COLO668 (cell line): ENCODE measurements around the gene ZSWIM6.

ENCODE experiments used
- DNase-seq: peaks from one replicate; lab custom pipeline; 2025; ENCODE audit not compliant: unreplicated experiment; lab: John Stamatoyannopoulos, UW

Gene ZSWIM6

GRCh38 chr5:61526207-61526519 is 194.1 kb downstream of the ZSWIM6 start:
- no peak for DNase-seq

DNA sequence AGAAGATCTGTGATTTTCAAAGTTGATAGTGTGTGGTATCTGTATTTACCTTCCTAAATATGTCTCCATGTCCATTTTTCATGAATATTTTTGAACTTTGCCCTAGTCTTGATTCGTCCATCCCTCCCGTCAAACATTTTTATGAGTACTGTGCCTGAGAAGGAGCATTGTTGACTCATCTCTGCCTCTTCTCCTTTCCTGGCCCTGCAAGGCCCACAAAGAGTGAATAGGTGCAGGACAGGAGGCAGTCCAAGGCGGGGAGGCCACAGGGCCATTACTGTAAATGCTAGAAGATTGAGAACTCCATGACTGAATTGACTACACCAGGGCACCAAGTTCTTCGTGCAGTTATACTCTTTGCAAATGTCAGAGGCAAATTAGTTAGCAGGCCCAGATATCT is 200.9 kb downstream of the ZSWIM6 start:
- DNase-seq, result no peak

- no peak for DNase-seq
These were observed 202.6 kb downstream of the ZSWIM6 start for GRCh38 chr5:61534481-61535267.

DNA sequence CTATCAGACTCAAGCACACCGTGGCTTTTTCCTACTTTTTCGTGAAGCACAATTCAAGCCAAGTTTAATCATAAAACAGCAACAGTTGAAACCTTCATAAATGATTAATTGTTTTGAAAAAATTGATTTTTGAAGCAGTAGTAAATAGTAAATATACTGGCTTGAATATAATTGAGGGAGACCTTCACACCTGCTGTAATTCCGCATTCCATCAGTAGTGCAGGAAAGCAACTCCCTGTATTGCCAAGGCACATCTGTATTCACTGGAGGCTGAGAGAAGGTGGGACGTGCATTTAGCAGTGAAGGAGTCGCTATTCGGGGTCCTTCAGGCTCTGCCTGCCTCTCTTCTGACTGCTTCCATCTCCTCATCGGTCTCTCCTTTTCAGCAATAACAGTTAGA is 203.8 kb downstream of the ZSWIM6 start:
- no peak for DNase-seq

DNA sequence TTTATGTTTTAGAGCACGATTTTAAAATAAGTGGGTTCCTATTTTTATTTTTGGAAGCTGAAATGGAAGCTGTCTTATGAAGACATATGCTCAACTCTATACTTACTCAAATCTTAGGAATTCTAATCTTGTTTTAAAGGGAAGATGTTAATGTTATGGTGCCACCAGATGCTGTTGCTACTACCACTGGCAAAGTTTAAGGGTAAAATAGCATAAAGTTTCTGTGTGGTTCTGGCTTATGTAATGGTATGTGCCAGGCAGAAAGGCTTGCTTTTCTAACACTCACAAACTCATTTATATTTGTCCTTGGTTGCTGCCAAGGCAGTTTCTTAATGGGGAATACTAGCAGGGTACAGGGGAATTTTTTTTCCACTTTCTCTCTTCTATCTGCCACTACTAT is 204.9 kb downstream of the ZSWIM6 start:
- no peak for DNase-seq

DNA sequence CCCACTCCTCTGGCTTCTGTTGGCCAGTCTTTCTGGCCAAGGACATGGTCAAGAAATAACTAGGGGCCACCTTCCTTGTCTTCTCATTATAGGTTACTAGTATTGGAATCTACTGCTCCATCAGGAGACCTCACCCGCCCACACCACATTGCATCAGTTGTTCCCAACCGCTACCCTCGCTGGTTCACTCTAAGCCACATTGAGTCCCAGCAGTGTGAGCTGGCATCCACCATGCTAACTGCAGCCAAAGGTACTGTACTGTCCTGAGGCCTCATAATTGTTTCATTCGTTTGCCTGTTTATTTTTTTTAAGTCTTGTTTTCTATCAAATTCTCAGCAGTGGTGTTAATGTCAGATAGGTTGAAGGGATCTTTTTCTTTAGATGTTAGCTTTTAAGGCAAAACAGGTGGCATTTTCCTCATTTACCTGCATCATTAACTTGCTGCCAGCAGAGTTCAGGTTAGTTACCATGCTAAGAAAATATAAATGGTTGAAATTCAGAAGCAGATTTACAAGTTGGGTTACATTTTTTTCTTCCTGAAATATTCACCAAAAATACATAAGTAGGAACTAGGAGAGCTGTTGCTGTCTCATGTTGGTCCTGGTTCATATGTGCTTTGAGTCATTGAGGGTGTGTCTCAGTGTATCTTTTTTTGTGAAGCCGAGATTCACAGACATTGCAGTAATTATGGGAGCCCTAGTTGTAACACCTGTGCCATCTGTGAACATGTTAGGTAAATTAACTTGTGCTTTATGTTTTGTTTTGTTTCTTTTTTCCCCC is 206.9 kb downstream of the ZSWIM6 start:
- no peak for DNase-seq

- no peak for DNase-seq
These were observed 217.5 kb downstream of the ZSWIM6 start for GRCh38 chr5:61549530-61549929.

DNA sequence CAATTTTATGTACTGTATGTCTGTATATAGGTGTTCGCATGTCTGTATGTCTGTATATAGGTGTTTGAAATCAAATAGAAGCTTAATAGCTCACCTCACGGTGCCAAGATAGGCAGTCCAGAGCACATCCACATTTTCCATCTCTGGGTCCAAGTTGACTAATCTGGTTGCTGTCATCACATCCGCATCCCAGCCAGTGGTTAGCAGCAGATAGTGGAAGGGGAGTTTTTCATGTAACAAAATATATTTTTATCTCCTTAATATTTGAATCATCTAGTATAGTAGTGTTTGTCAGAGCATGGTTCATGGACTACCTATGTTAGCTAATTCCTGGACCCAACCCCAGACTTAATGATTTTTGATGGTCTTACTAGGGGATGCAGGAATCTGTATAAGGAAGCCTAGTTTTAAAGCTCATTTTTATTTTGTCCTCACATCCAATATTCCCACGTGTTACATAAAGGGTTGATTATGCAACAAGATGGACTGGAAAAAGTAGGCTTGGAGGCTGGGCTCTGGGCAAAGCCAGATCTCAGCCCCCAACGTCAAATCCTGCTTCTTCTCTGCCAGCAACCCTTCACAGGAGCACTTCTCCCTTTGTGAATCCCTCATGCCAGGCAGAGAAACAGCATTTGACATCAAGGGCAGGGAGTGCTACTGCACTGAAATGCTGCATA is 219.7 kb downstream of the ZSWIM6 start:
- DNase-seq, result no peak

DNA sequence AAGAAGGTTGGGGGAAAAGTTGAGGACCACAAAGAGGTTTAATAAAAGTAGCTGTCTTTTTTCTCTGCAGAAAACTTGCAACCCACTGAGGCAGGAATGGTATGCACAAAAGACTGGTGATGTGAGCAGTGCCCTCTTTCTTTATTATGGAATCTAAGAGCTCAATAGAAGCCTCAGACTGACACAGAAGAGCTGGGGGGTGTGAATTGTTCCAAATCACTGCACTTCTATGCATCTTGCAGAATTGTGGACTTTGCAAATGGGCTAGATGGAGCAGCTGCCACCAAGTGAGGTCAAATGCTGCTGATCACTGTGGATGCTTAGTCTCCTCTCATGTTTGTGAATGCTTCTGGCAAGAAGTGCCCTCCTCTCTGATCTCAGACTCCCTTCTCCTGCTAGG is 227.1 kb downstream of the ZSWIM6 start:
- no peak for DNase-seq

- DNase-seq, result no peak
These were observed 227.7 kb downstream of the ZSWIM6 start for GRCh38 chr5:61559722-61560121.

DNA sequence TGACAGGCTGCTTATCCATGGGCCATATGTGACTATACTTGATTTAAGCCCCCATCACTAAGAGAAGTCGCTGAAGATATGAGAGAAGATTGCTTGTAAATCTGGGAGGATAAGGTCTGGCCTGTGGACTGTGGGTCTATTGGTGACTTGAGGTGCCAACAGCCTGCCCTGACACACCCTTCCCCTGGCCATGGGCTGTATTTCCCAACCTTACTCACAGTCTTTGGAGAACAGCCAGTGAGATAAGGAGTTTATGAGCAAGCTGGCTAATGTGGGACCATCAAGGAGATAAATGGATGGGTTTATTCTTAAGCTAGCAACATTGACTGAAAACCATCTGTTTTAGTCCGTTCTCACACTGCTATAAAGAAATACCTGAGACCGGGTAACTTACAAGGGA is 231.3 kb downstream of the ZSWIM6 start:
- no peak for DNase-seq

DNA sequence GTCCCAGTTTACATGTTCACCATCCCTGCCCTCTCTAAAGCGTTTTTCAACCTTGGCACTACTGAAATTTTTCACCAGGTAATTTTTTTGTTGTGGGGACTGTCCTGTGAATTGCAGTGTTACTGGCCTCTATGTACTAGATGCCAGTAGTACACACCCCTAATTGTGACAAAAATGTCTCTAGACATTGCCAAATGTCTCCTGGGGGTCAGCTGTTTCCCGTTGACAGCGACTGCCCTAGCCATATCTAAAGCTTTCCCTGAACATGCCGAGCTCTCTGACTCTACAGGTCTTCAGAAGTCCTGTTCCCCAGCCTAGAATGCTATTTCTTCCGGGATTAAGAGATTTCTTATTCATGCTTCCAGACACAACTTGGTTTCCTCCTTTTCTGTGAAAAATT is 235.3 kb downstream of the ZSWIM6 start:
- DNase-seq, result no peak

DNA sequence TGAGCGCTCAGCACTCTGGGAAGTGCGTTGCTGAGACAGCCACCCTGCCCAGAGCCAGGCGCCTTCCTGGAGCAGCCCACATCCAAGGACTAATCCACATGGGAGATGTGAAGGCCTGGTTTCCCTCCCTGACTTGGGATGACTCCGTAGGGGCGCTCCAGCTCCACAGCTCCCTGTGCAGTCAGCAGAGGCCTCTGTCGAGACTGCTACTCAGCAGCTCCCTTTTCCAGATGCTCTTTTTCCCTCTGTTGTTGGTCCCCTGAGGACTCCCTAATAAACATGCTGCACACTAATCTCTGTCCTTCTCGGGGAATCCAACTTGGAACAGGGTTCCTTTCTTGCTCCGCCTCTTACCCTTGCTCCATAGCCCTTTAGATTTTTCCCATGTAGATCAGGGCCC is 237.3 kb downstream of the ZSWIM6 start:
- no peak for DNase-seq

DNA sequence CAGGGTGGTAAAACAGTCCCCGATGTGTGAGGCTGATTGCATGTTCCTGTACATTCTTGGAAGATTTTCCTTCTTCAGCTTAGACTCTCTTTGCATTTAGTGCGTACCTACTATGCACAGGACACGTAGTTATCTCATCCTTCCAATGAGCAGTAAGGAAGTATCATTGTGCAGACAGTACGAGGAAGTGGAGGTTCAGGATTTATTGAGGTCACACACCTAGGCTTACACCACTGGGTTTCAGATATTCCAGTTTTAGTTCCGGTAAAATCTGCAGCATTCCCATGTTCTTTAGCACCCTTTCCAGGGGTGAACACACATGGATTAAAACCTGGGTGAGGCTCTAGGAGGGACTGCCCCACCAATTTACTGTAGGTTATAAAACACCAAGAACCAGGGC is 238.7 kb downstream of the ZSWIM6 start:
- no peak for DNase-seq

DNA sequence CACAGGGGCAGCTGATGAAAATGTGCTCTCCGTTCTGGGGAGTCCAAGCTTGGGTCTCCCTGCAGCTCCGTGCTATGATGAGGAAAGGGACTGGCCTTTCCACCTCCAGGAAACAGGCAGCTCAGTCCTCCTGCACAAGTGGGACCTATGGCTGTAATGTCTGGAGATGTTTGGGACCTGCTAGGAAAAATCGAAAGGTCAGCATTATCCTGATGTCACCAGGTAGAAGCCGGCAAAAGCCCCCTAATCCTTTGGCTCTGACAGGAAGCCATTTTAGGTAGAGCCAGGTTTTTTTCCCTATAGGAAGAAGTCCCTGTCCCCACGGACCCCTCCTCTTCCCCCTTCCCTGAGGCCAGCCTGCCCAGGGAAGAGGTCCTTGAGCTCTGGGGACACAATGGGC is 240.9 kb downstream of the ZSWIM6 start:
- no peak for DNase-seq

GRCh38 chr5:61575103-61575502 is 243.0 kb downstream of the ZSWIM6 start:
- DNase-seq, result no peak

GRCh38 chr5:61575581-61575980 is 243.5 kb downstream of the ZSWIM6 start:
- no peak for DNase-seq

DNA sequence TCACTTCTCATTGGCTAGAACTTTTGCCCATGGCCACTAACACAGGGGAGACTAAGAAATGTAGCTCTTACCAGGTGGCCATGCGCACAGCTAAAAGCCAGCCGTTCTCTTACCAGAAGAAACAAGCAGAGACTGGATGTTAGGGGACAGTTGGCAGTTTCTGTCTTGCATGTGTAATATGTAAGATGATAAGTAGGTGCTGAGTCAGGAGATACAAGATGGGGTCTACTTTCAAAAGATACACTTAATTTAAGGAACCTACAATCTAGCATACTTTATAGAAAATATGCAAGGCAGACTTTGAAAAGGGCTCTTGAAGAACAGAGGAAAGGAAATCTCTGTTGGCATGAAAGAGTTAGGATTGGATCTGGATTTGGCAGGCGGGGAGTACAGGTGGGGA is 244.5 kb downstream of the ZSWIM6 start:
- DNase-seq, result no peak

DNA sequence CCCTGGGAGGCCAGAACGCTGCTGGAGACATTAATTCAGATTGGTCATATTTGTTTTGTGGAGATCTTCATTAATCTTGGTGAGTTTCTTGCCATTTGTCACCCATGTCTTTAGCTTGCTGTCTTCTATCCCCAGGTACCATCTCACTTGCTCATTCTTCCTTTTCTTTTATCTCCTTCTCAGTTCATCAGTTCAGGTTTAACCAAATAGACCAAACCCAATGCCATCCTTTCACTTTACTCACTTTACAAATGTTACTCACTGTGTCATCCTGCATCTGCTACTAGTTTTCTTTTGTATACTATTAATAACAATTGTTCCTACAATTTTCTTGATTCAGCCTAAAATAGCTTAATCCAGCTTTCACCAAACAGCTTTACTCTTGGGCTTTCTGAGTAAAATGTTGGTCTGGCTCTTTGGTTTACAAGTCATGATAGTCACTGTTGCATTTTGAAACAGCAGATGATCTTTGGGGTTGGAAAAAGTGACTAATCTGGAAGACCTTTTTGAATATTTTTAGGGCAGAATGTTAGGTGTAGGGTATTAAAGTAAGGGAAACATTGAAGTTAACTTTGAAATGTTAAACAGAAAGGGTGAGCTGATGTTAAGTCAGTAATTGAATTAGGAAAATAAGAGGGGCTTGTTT is 246.9 kb downstream of the ZSWIM6 start:
- DNase-seq, result no peak

DNA sequence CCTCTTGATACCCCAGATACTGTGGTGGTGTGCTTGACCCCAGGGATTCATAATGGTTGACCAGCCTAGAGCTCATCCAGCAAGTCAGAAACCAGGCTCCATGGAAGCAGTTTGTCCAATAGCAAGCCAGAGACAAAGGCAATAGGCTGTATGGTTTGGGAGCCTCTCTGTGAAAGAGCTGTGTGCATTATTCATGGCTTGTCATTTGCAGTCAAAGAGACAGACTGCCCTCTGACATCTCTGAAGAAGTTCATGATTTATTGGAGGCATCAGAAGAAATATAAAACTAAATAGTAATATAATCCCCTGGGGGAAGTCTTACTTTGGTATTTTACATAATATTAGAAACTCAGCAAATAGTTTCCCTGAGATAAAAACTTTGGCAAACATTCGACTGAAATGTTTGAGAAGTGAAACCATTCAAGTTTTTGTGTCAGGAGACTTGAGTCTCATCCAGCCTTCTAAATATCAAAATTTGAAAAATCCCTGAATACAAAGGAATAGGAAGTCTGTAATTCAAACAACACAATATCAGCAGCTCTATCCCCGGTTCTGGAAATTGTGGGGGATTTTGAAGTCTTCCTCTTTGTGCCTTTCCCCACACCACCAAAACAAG is 250.3 kb downstream of the ZSWIM6 start:
- no peak for DNase-seq

DNA sequence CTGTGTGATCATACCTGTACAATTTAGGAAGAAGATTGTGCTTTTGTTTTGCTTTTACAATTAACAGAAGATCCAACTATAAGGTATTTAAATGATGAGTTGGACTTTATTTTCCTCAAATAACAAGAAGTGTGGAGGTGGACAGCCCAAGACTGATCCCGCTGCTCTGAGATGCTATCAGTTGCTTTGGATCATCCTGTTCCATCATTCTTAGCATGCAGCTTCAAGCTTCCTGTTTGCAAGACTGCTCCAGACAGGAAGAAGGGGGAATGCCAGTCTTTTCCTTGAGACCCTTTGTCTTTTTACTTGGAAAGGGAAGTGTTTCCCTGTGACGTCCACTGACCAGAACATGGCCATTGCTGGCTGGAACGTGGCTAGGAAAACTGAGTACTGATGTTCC is 250.8 kb downstream of the ZSWIM6 start:
- DNase-seq, result no peak
